HCT116 (cell line): ENCODE measurements around the gene ZNF488. TPM values are rescaled to one million over a fixed set of nuclear protein-coding genes. Genes with fewer than 3 reads are reported as not detected.

Source experiments
- ATAC-seq: fragments of 200-7000 bp; cut with Tn5 transposase; 2 replicates; pipeline ENCODE4 v1.9.1; 2020; ENCODE audit warnings: mild to moderate bottlenecking, moderate library complexity
- BruUV-seq: library from RNA; stranded (reverse); fragments of 400-500 nt; replicated peaks from 2 replicates; lab custom pipeline; 2021; lab: Mats Ljungman, UMichigan
- CTCF ChIA-PET: fragments of 300-600 bp; sonication (Branson Sonifier 250); formaldehyde crosslinking; loops from one replicate; lab custom pipeline; 2021; ENCODE audit warnings: antibody characterized with exemption; lab: Charles Lee
- POLR2A ChIA-PET: fragments of 300-600, 350-600 bp; sonication (Branson Sonifier 250); formaldehyde crosslinking; loops from one replicate; lab custom pipeline; 2021; ENCODE audit warnings: antibody characterized with exemption; lab: Charles Lee
- RAD21 ChIA-PET, 2 experiments: fragments of 300-600 bp; sonication (Branson Sonifier 250); formaldehyde crosslinking; loops; one replicate each; lab custom pipeline; 2023; ENCODE audit warnings: low total read pairs in 2 of 2; ENCODE audit not compliant: uncharacterized antibody in 2 of 2, unreplicated experiment in 2 of 2, low non-redundant PET in 1 of 2; lab: Charles Lee
- DNase-seq: peaks from one replicate; pipeline ENCODE4 v3.0.0-alpha.2; 2010; ENCODE audit warnings: low read depth, low spot score
- H2AFZ ChIP-seq: fragments of 200-600 bp; shearing (Covaris generic), sonication (generic); 2 replicates; pipeline ENCODE4 v1.6.1; 2017; ENCODE audit warnings: low read depth, mixed run types, mixed read lengths, antibody characterized with exemption, low read length; ENCODE audit not compliant: poor library complexity, severe bottlenecking
- H3K27ac ChIP-seq: 2 replicates; pipeline ENCODE4 v1.5.1; 2012; ENCODE audit warnings: low read depth, low read length
- H3K27me3 ChIP-seq: fragments of 200-600 bp; sonication (generic); 2 replicates; pipeline ENCODE4 v1.6.1; 2016; ENCODE audit warnings: mixed run types, low read length, mixed read lengths; ENCODE audit not compliant: insufficient read depth
- H3K36me3 ChIP-seq, 2 experiments: fragments of 200-500 bp in 1 of 2; fragments of 200-600 bp in 1 of 2; sonication (Bioruptor generic) in 1 of 2; sonication (generic) in 1 of 2; 2 replicates each; pipeline versions ENCODE4 v1.5.1 to v1.6.1; 2014 to 2016; ENCODE audit warnings: low read length in 2 of 2, inconsistent platforms in 1 of 2, mixed read lengths in 1 of 2, mixed run types in 1 of 2; ENCODE audit not compliant: insufficient read depth in 2 of 2, control insufficient read depth in 1 of 2
- H3K4me1 ChIP-seq, 2 experiments: fragments of 200-600 bp in 1 of 2; sonication (generic) in 1 of 2; 2 replicates each; pipeline versions ENCODE4 v1.5.1 to v1.6.1; 2012 to 2017; ENCODE audit warnings: low read length in 2 of 2, inconsistent platforms in 1 of 2, mild to moderate bottlenecking in 1 of 2, mixed read lengths in 1 of 2, mixed run types in 1 of 2, moderate library complexity in 1 of 2; ENCODE audit not compliant: insufficient read depth in 2 of 2, control insufficient read depth in 1 of 2
- H3K4me2 ChIP-seq: fragments of 200-600 bp; sonication (generic); 2 replicates; pipeline ENCODE4 v1.6.1; 2017; ENCODE audit warnings: mixed run types, low read length, mixed read lengths
- H3K4me3 ChIP-seq, 2 experiments: fragments of 200-600 bp in 1 of 2; sonication (generic) in 1 of 2; replicated peaks in 1 of 2; 2 replicates each; pipeline ENCODE4 v1.5.1; 2011 to 2016; ENCODE audit warnings: low read length in 2 of 2, control low read depth in 1 of 2, low read depth in 1 of 2, mild to moderate bottlenecking in 1 of 2, mixed read lengths in 1 of 2, mixed run types in 1 of 2
- H3K79me2 ChIP-seq: fragments of 200-600 bp; sonication (generic); 2 replicates; pipeline ENCODE4 v1.6.1; 2017; ENCODE audit warnings: mild to moderate bottlenecking, mixed run types, low read length, moderate library complexity, mixed read lengths; ENCODE audit not compliant: insufficient read depth
- H3K9ac ChIP-seq: fragments of 200-600 bp; sonication (generic); 2 replicates; pipeline ENCODE4 v1.6.1; 2016; ENCODE audit warnings: low read length, mixed read lengths
- H3K9me2 ChIP-seq: fragments of 200-600 bp; sonication (generic), shearing (Covaris generic); 2 replicates; pipeline ENCODE4 v1.6.1; 2017; ENCODE audit warnings: mixed run types, mild to moderate bottlenecking, moderate library complexity; ENCODE audit not compliant: insufficient read depth
- H3K9me3 ChIP-seq, 2 experiments: fragments of 200-500 bp in 1 of 2; fragments of 200-600 bp in 1 of 2; sonication (Bioruptor generic) in 1 of 2; sonication (generic) in 1 of 2; 2 replicates each; pipeline ENCODE4 v1.6.1; 2014 to 2017; ENCODE audit warnings: low read length in 2 of 2, mixed read lengths in 2 of 2, inconsistent platforms in 1 of 2, low read depth in 1 of 2, mild to moderate bottlenecking in 1 of 2, mixed run types in 1 of 2, moderate library complexity in 1 of 2; ENCODE audit not compliant: control insufficient read depth in 1 of 2, insufficient read depth in 1 of 2
- H4K20me1 ChIP-seq: fragments of 200-600 bp; sonication (generic), shearing (Covaris generic); 2 replicates; pipeline ENCODE4 v1.6.1; 2017; ENCODE audit warnings: mixed run types, mild to moderate bottlenecking, moderate library complexity; ENCODE audit not compliant: insufficient read depth
- CEBPB ChIP-seq: IDR thresholded peaks from 2 replicates; pipeline ENCODE4 v1.6.1; 2012; ENCODE audit warnings: low read depth
- EGR1 ChIP-seq: IDR thresholded peaks from 2 replicates; pipeline ENCODE4 v1.6.1; 2012; ENCODE audit warnings: low read depth
- ELF1 ChIP-seq: IDR thresholded peaks from 2 replicates; pipeline ENCODE4 v1.6.1; 2012; ENCODE audit warnings: low read depth, borderline replicate concordance
- EZH2 ChIP-seq: fragments of 200-600 bp; sonication (generic); IDR thresholded peaks from 2 replicates; pipeline ENCODE4 v1.6.1; 2017; ENCODE audit warnings: antibody characterized with exemption, mixed run types
- FOSL1 ChIP-seq: IDR thresholded peaks from 2 replicates; pipeline ENCODE4 v1.6.1; 2012; ENCODE audit warnings: low read depth
- POLR2A ChIP-seq: IDR thresholded peaks from 2 replicates; pipeline ENCODE4 v1.7.0; 2011; ENCODE audit warnings: borderline replicate concordance; ENCODE audit not compliant: insufficient read depth, insufficient read length; ENCODE audit errors: extremely low read depth
- REST ChIP-seq: IDR thresholded peaks from 2 replicates; pipeline ENCODE4 v1.6.1; 2012; ENCODE audit warnings: low read depth
- ZBTB33 ChIP-seq: IDR thresholded peaks from 2 replicates; pipeline ENCODE4 v1.6.1; 2011; ENCODE audit warnings: mild to moderate bottlenecking, low read length, moderate library complexity; ENCODE audit not compliant: insufficient replicate concordance; ENCODE audit errors: extremely low read depth
- ZFX ChIP-seq: fragments of 450-650 bp; IDR thresholded peaks from 2 replicates; pipeline ENCODE4 v1.6.1; 2017
- ZNF274 ChIP-seq: fragments of 200-500 bp; sonication (Bioruptor generic); IDR thresholded peaks from 2 replicates; pipeline ENCODE4 v1.6.1; 2014; ENCODE audit warnings: mild to moderate bottlenecking, low read depth, low read length, inconsistent platforms
- intact Hi-C: fragments of 100-400 bp; cut with micrococcal nuclease; formaldehyde crosslinking; loops from 2 replicates; pipeline ENCODE4 v1.10.0; 2022
- total RNA-seq: library from RNA; stranded (reverse); gene quantifications from one replicate; pipeline ENCODE4 v1.2.1, GENCODE V29; 2021; ENCODE audit not compliant: unreplicated experiment
- TF ChIP-seq, protein P1 (sequence below), 3 experiments: fragments of 200-600 bp in 1 of 3; sonication (generic) in 1 of 3; IDR thresholded peaks in 2 of 3; conservative IDR thresholded peaks in 1 of 3; 2 replicates each; pipeline ENCODE4 v1.5.1; 2012 to 2017; ENCODE audit warnings: low read depth in 2 of 3, low read length in 2 of 3, antibody characterized with exemption in 1 of 3, borderline replicate concordance in 1 of 3, control low read depth in 1 of 3, mild to moderate bottlenecking in 1 of 3, mixed read lengths in 1 of 3, mixed run types in 1 of 3, moderate library complexity in 1 of 3; ENCODE audit not compliant: insufficient read depth in 1 of 3

ZNF488 gene
- total RNA-seq, 1 experiment from 2014 or later, result 3.9 TPM

- Histone ChIP-seq H3K79me2 (no peaks in the 10 kb centered on the region), H4K20me1 (no peaks in the 10 kb centered on the region), H3K9ac (no peak overlapping the region), H3K4me1 (no peaks in the 10 kb centered on the region), H3K4me2 (no peak overlapping the region), H3K27me3 (no peaks in the 10 kb centered on the region), H3K36me3 (no peaks in the 10 kb centered on the region), H3K9me2 (no peaks in the 10 kb centered on the region), H2AFZ (no peak overlapping the region)
- CTCF ChIA-PET, result interaction anchor here (2.4 kb wide), 1 partner anchor 9 kb away, joined by 6 read pairs; no protein-coding TSS in a partner anchor
- BruUV-seq, result no TSS peak
- no peak for TF ChIP-seq FOSL1
- no peak for TF ChIP-seq EZH2
- no peak for TF ChIP-seq CEBPB
- no peak for TF ChIP-seq POLR2A
- TF ChIP-seq EGR1, result no peak
- no peak for TF ChIP-seq ELF1
- TF ChIP-seq, protein P1, sequence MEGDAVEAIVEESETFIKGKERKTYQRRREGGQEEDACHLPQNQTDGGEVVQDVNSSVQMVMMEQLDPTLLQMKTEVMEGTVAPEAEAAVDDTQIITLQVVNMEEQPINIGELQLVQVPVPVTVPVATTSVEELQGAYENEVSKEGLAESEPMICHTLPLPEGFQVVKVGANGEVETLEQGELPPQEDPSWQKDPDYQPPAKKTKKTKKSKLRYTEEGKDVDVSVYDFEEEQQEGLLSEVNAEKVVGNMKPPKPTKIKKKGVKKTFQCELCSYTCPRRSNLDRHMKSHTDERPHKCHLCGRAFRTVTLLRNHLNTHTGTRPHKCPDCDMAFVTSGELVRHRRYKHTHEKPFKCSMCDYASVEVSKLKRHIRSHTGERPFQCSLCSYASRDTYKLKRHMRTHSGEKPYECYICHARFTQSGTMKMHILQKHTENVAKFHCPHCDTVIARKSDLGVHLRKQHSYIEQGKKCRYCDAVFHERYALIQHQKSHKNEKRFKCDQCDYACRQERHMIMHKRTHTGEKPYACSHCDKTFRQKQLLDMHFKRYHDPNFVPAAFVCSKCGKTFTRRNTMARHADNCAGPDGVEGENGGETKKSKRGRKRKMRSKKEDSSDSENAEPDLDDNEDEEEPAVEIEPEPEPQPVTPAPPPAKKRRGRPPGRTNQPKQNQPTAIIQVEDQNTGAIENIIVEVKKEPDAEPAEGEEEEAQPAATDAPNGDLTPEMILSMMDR (IDR thresholded peaks at IDR 0.05 in 2 of 3, conservative IDR thresholded peaks at IDR 0.05 in 1 of 3; ENCODE audit: borderline replicate concordance in 1 of 3, insufficient read depth in 1 of 3, low read depth in 2 of 3, low read length in 2 of 3), result no peak
- TF ChIP-seq ZFX, result no peak
- TF ChIP-seq, all 23 proteins: peak for 0
- no peak for ATAC-seq
- RAD21 ChIA-PET, result no interaction called here
- Histone ChIP-seq H3K4me3 (no peak overlapping the region), H3K9me3 (no peaks in the 10 kb centered on the region), H3K27ac (no peak overlapping the region)
- intact Hi-C loops, result no loop called here
- no peak for DNase-seq
- POLR2A ChIA-PET, result no interaction called here
These were observed 13.2 kb downstream of the ZNF488 start for GRCh38 chr10:47370878-47371277.

GRCh38 chr10:47370015-47370767 lies 13.9 kb downstream of the ZNF488 start:
- Histone ChIP-seq H3K36me3 (no peaks in the 10 kb centered on the region), H3K9me2 (no peaks in the 10 kb centered on the region), H3K4me1 (no peaks in the 10 kb centered on the region), H3K27me3 (no peaks in the 10 kb centered on the region), H2AFZ (no peak overlapping the region), H3K9ac (no peak overlapping the region), H4K20me1 (no peaks in the 10 kb centered on the region), H3K79me2 (no peaks in the 10 kb centered on the region), H3K4me3 (no peak overlapping the region), H3K27ac (no peak overlapping the region), H3K9me3 (no peaks in the 10 kb centered on the region), H3K4me2 (no peak overlapping the region)
- ChIA-PET POLR2A (no interaction called here), RAD21 (no interaction called here), CTCF (no interaction called here)
- no TSS peak for BruUV-seq
- intact Hi-C loops, result no loop called here
- DNase-seq, result no peak
- ATAC-seq, result no peak
- TF ChIP-seq EGR1 (no peak), ZBTB33 (no peak), ELF1 (no peak), CEBPB (no peak), ZNF274 (no peak), REST (no peak)
